PC-3 (cell line): ENCODE measurements around the gene TBCC. TPM values are rescaled to one million over a fixed set of nuclear protein-coding genes. Genes with fewer than 3 reads are reported as not detected.

ENCODE experiments used
- ATAC-seq: fragments of 200-7000 bp; cut with Tn5 transposase; 2 replicates; pipeline ENCODE4 v1.9.1; 2020; ENCODE audit warnings: mild to moderate bottlenecking, moderate library complexity
- BruUV-seq: library from RNA; stranded (reverse); fragments of 400-500 nt; replicated peaks from 2 replicates; lab custom pipeline; 2021; lab: Mats Ljungman, UMichigan
- CTCF ChIA-PET: fragments of 300-600 bp; sonication (Branson Sonifier 250); formaldehyde crosslinking; loops from one replicate; lab custom pipeline; 2022; ENCODE audit warnings: antibody characterized with exemption; lab: Charles Lee
- POLR2A ChIA-PET: fragments of 300-600 bp; sonication (Branson Sonifier 250); formaldehyde crosslinking; loops from one replicate; lab custom pipeline; 2022; ENCODE audit warnings: antibody characterized with exemption; ENCODE audit not compliant: unreplicated experiment; lab: Charles Lee
- DNase-seq: peaks from one replicate; pipeline ENCODE4 v3.0.0-alpha.2; 2015
- H2AFZ ChIP-seq: fragments of 300-600 bp; sonication (generic); 2 replicates; pipeline ENCODE4 v1.6.0; 2016; ENCODE audit warnings: antibody characterized with exemption, low read length
- H3F3A ChIP-seq: fragments of 300-600 bp; sonication (generic); one replicate; pipeline ENCODE4 v1.6.0; 2017; ENCODE audit warnings: antibody characterized with exemption, low read length, control low read depth, mild to moderate bottlenecking; ENCODE audit not compliant: unreplicated experiment
- H3K27ac ChIP-seq: fragments of 300-600 bp; sonication (generic); 2 replicates; pipeline ENCODE4 v1.5.1; 2016; ENCODE audit warnings: mild to moderate bottlenecking, low read length
- H3K27me3 ChIP-seq: fragments of 300-600 bp; sonication (generic); 2 replicates; pipeline ENCODE4 v1.6.1; 2016; ENCODE audit warnings: low read length, mixed read lengths
- H3K36me3 ChIP-seq: fragments of 300-600 bp; sonication (generic); 2 replicates; pipeline ENCODE4 v1.6.1; 2016; ENCODE audit warnings: low read depth, mixed run types, low read length, mixed read lengths
- H3K4me1 ChIP-seq: fragments of 300-600 bp; sonication (generic); 2 replicates; pipeline ENCODE4 v1.5.1; 2016; ENCODE audit warnings: low read length; ENCODE audit not compliant: insufficient read depth
- H3K4me2 ChIP-seq: fragments of 300-600 bp; sonication (generic); 2 replicates; pipeline ENCODE4 v1.6.0; 2016; ENCODE audit warnings: low read length
- H3K4me3 ChIP-seq: fragments of 300-600 bp; sonication (generic); 2 replicates; pipeline ENCODE4 v1.5.1; 2016; ENCODE audit warnings: mild to moderate bottlenecking, low read length, mixed read lengths
- H3K79me2 ChIP-seq: fragments of 300-600 bp; sonication (generic); 2 replicates; pipeline ENCODE4 v1.6.1; 2017; ENCODE audit warnings: low read length, mixed read lengths
- H3K9ac ChIP-seq: fragments of 300-600 bp; sonication (generic); 2 replicates; pipeline ENCODE4 v1.6.0; 2016; ENCODE audit warnings: mild to moderate bottlenecking, low read length
- H3K9me2 ChIP-seq: fragments of 300-600 bp; sonication (generic); replicated peaks from 2 replicates; pipeline ENCODE4 v1.6.1; 2016; ENCODE audit warnings: mixed run types, low read length, mixed read lengths
- H3K9me3 ChIP-seq: fragments of 300-600 bp; sonication (generic); 2 replicates; pipeline ENCODE4 v1.6.1; 2016; ENCODE audit warnings: low read length, mixed read lengths
- H4K20me1 ChIP-seq: fragments of 300-600 bp; sonication (generic); 2 replicates; pipeline ENCODE4 v1.6.1; 2016; ENCODE audit warnings: low read length, mixed read lengths
- EZH2 ChIP-seq: fragments of 300-600 bp; sonication (generic); IDR thresholded peaks from one replicate; pipeline ENCODE4 v1.6.1; 2017; ENCODE audit warnings: antibody characterized with exemption, mild to moderate bottlenecking, low read length; ENCODE audit not compliant: unreplicated experiment
- EZH2phosphoT487 ChIP-seq: fragments of 300-600 bp; sonication (generic); IDR thresholded peaks from 2 replicates; pipeline ENCODE4 v1.6.1; 2018; ENCODE audit warnings: mild to moderate bottlenecking, antibody characterized with exemption, low read length, borderline replicate concordance
- intact Hi-C: fragments of 100-400 bp; cut with micrococcal nuclease; formaldehyde crosslinking; loops from 2 replicates; pipeline ENCODE4 v1.9.0; 2023
- total RNA-seq: library from RNA; depleted of rRNA; stranded (reverse); fragments of >200 nt; gene quantifications from 2 replicates; pipeline ENCODE4 v1.2.3, GENCODE V29; 2014
- TF ChIP-seq, protein P1 (sequence below): fragments of 300-600 bp; sonication (generic); conservative IDR thresholded peaks from 2 replicates; pipeline ENCODE4 v1.5.1; 2017; ENCODE audit warnings: antibody characterized with exemption, low read depth, mild to moderate bottlenecking, low read length

The TBCC gene
- total RNA-seq, 1 experiment from 2014 or later, result 32.3 TPM

- CTCF ChIA-PET, result no interaction called here
- Histone ChIP-seq H3K9me2 (no peaks in the 10 kb centered on the region), H3K9ac (peak overlapping the region; percentile 99), H3K4me3 (peak overlapping the region; percentile 76), H3K27me3 (no peaks in the 10 kb centered on the region), H3K36me3 (no peaks in the 10 kb centered on the region), H3F3A (no peaks in the 10 kb centered on the region), H3K27ac (peak overlapping the region; percentile 93), H4K20me1 (no peaks in the 10 kb centered on the region), H3K4me1 (peaks cover 35% of the 10 kb centered on the region), H3K79me2 (peaks cover 57% of the 10 kb centered on the region), H3K9me3 (no peaks in the 10 kb centered on the region), H2AFZ (peak overlapping the region; percentile 73), H3K4me2 (peak overlapping the region; percentile 89)
- intact Hi-C loops, result loop anchor here (2.0 kb wide), 1 partner anchor 93 kb away; no protein-coding TSS in a partner anchor
- POLR2A ChIA-PET, result interaction anchor here (0.6 kb wide), 2 partner anchors 15 to 176 kb away, joined by 3 to 4 read pairs; no protein-coding TSS in a partner anchor
- TF ChIP-seq EZH2phosphoT487, result no peak
- no peak for TF ChIP-seq EZH2
- TF ChIP-seq, protein P1, sequence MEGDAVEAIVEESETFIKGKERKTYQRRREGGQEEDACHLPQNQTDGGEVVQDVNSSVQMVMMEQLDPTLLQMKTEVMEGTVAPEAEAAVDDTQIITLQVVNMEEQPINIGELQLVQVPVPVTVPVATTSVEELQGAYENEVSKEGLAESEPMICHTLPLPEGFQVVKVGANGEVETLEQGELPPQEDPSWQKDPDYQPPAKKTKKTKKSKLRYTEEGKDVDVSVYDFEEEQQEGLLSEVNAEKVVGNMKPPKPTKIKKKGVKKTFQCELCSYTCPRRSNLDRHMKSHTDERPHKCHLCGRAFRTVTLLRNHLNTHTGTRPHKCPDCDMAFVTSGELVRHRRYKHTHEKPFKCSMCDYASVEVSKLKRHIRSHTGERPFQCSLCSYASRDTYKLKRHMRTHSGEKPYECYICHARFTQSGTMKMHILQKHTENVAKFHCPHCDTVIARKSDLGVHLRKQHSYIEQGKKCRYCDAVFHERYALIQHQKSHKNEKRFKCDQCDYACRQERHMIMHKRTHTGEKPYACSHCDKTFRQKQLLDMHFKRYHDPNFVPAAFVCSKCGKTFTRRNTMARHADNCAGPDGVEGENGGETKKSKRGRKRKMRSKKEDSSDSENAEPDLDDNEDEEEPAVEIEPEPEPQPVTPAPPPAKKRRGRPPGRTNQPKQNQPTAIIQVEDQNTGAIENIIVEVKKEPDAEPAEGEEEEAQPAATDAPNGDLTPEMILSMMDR, result no peak
- peak; percentile 21 for DNase-seq
- TSS peak; percentile 52 for BruUV-seq
- ATAC-seq, result no peak
Measured at GRCh38 chr6:42783876-42784642, 38.2 kb upstream of the TBCC start.

DNA sequence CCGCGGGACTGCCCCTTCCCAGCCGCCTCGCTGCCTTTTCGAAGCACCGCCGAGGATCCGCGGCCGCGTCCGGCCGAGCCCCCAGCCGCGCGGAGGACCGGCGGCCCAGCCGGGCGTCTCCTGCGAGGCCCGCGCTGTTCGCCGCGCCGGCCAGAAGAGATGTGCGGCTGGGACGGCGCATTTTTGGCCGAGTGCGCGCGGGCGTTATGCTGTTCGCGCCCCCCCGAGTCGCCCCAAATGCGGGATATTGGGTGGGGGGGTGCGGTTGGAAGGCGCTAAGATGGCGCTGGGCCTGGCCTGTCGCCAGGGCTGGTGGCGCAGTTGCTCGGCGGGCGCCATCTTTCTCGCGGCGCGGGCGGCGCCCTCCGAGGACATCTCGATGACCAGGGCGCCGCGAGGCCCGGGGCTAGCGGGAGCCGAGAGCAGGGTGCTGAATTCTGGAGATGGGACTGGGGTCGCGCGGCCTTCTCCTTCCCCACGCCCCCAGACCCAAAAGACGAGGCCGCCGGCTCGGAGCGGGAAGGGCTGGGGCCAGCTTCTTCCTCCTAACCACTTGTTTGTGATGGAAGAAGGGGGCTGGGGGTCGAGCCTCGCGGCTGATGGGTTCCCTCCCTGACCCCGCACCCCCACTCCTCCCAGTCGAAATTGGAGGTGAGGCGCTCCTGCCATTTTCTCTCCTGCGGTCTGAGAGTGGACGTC is 37.4 kb upstream of the TBCC start:
- POLR2A ChIA-PET, result interaction anchor here (0.6 to 1.2 kb wide), 5 partner anchors 37 to 201 kb away, joined by 3 to 25 read pairs (median 7); partner anchors contain the start of genes PPP2R5D and RPL7L1
- H3K79me2 ChIP-seq, result peaks cover 57% of the 10 kb centered on the region
- peak; percentile 31 for ATAC-seq

More for the DNA sequence above, 37.4 kb upstream of the TBCC start:
- CTCF ChIA-PET, result interaction anchor here (0.5 to 0.6 kb wide), 2 partner anchors 18 to 489 kb away, joined by 4 to 26 read pairs; no protein-coding TSS in a partner anchor
- no peaks in the 10 kb centered on the region for H3K9me2 ChIP-seq
- no peaks in the 10 kb centered on the region for H3K27me3 ChIP-seq
- peaks cover 41% of the 10 kb centered on the region for H3K4me1 ChIP-seq
- H3F3A ChIP-seq, result no peaks in the 10 kb centered on the region
- DNase-seq, result peak; percentile 68
- no TSS peak for BruUV-seq
- H3K4me2 ChIP-seq, result peak overlapping the region; percentile 89
- no peaks in the 10 kb centered on the region for H4K20me1 ChIP-seq
- intact Hi-C loops, result loop anchor here (2.0 kb wide), 1 partner anchor 93 kb away; no protein-coding TSS in a partner anchor
- no peaks in the 10 kb centered on the region for H3K36me3 ChIP-seq
- H3K9me3 ChIP-seq, result no peaks in the 10 kb centered on the region
- TF ChIP-seq, protein P1, result no peak
- TF ChIP-seq EZH2phosphoT487 (no peak), EZH2 (no peak)
- H3K9ac ChIP-seq, result peak overlapping the region; percentile 99
- peak overlapping the region; percentile 73 for H2AFZ ChIP-seq
- H3K4me3 ChIP-seq, result peak overlapping the region; percentile 76
- peak overlapping the region; percentile 93 for H3K27ac ChIP-seq
